ENCODE data around the gene MYO1H. TPM values are rescaled to one million over a fixed set of nuclear protein-coding genes. Genes with fewer than 3 reads are reported as not detected.

Gene MYO1H
- total RNA-seq, 2 experiments from 2014 or later = not detected

DNA sequence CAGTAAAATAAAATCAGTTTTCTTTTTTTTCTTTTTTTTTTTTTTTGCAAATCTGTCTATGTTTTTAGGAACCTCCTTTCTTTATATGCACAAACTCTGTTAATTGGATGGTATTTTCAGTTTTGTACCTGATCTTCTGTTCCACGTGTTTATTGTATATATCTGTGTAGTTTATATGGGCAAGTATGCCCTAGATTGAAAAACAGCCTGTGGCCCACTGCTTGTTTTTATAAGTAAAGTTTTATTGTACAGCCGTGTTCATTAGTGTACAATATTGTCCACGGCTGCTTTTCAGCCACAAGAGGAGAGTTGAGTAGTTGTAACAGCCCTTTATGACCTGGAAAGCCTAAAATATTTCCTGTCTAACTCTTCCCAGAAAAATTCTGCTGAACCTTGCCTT is 18.7 kb upstream of the MYO1H start:
- ChIA-PET CTCF (no interaction called here), POLR2A (no interaction called here)
- no peaks in the 10 kb centered on the region for H3K9me3 Mint-ChIP-seq
- no peaks in the 10 kb centered on the region for H3K36me3 Mint-ChIP-seq (ENCODE audit: low read depth)
- H3K4me3 Mint-ChIP-seq = no peak overlapping the region
- H3K27ac Mint-ChIP-seq = no peak overlapping the region
- peaks cover 22% of the 10 kb centered on the region for H3K27me3 Mint-ChIP-seq
- no peak for DNase-seq
- no peaks in the 10 kb centered on the region for H3K4me1 Mint-ChIP-seq

DNA sequence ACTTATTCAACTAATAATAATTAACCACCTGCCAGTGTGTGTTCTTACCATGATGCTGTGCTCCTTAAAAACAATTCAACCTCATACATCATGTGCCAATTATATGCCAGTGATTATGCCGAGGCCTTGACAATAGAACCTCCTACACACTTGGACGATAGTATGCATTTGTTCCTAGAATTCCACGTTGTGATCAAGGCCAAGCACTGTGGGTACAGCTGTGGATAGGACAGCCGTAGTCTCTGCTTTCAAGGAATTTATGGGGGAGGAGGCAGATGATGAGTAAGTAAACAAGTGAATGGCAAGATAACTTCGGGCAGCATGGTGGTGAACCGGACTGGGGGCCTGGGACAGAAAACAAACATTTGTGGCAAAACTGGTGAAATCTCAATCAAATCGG is 18.0 kb upstream of the MYO1H start:
- Mint-ChIP-seq H3K27ac (no peak overlapping the region), H3K27me3 (peaks cover 18% of the 10 kb centered on the region), H3K36me3 (ENCODE audit: low read depth) (no peaks in the 10 kb centered on the region), H3K4me1 (no peaks in the 10 kb centered on the region), H3K9me3 (no peaks in the 10 kb centered on the region), H3K4me3 (no peak overlapping the region)
- ChIA-PET POLR2A (no interaction called here), CTCF (no interaction called here)
- DNase-seq = no peak

DNA sequence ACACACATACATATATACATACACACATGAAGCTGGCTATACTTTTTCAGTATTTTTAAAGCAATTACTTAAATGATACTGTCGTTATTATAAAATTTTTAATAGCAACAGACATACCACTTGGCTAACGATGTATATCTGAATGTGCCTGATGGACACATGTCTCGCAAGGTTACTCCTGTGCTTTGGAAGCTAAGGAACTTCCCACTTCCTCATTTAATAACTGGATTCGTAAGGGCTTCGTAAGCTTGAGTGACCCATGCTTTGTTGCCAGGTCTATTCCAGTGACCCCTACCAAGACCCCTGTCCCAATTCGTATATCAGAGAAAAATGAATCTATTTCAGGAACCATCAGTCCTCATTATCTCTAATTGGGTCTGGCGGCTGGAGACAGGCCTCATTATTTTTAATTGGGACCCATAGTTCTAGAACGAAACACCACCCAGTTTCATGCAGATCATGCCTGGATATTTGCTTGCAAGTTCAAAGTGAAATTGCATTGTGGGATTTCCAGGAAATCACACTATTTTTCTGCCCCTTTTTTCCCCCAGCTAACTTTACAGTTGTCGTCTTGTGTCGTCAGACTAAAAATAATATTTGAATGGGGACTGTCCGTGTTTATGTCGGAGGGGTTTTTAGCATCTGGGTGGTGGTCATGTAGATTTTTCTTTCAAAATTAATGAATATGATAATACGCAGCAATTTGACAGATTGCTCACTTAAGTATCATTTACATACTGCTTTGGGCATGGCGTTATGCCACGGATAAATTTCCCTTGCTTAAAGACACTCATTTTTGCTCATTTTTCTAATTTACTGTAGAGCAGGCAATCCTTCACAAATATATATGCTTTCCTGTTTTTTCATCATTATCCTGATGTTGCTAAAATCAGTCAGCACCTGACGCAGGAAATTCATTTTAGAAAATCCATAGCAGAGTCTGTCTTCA is 17.1 kb upstream of the MYO1H start:
- no peak for DNase-seq
- ChIA-PET CTCF (no interaction called here), POLR2A (no interaction called here)
- Mint-ChIP-seq H3K9me3 (no peaks in the 10 kb centered on the region), H3K4me3 (no peak overlapping the region), H3K4me1 (no peaks in the 10 kb centered on the region), H3K27ac (no peak overlapping the region), H3K36me3 (ENCODE audit: low read depth) (no peaks in the 10 kb centered on the region), H3K27me3 (peaks cover 16% of the 10 kb centered on the region)

DNA sequence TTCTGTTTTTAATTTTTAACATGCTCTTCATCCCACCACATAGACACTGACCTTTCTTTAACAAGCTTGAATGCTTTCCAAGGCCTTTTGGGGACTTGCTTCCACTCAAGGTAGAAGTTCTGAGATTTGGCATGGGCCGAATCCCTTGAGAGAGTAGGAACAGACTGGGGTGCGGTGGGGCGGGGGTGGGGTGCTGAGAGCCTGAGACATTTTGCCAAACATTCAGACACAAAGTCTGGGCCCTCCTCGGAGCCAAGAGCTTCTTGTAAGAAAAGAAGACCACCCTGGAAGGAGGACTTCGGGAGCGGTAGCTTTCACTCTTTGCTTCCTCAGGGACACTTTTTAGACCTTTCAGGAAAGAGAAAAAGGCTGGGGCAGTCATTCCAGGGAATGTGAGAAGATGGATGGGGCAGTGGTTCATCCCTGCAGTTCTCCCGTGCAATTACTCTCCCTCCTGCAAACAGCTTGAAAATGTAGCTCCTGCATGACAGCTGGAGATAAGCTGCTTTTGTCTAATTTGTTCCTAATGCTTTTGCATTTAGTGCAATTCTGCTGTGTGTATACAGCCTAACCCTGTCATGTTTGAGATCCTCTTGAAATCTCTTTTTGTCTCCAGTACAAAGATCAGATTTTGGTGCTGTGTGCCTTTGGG is 16.3 kb upstream of the MYO1H start:
- POLR2A ChIA-PET = no interaction called here

DNA sequence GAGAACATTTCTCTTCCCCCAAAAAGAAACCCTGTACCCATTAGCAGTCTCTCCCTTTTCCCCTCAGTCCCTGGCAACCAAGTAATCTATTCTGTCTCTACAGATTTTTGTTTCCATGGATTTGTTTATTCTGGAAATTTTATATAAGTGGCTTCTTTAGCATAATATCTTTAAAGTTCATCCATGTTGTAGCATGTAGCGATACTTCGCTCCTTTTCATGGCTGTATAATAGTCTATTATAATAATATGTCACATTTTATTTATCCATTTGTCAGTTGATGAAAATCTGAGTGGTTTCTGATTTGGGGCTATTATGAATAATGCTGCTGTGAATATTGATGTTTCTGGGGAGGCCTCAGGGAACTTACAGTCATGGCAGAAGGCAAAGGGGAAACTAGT is 12.8 kb upstream of the MYO1H start:
- Mint-ChIP-seq H3K9me3 (peaks cover 2% of the 10 kb centered on the region), H3K4me3 (no peak overlapping the region), H3K27me3 (peaks cover 12% of the 10 kb centered on the region), H3K4me1 (no peaks in the 10 kb centered on the region), H3K27ac (no peak overlapping the region), H3K36me3 (ENCODE audit: low read depth) (no peaks in the 10 kb centered on the region)
- CTCF ChIA-PET = no interaction called here
- DNase-seq = no peak
- POLR2A ChIA-PET = no interaction called here

More for the DNA sequence above, 16.3 kb upstream of the MYO1H start:
- DNase-seq = no peak
- CTCF ChIA-PET = no interaction called here
- Mint-ChIP-seq H3K4me1 (no peaks in the 10 kb centered on the region), H3K27me3 (peaks cover 17% of the 10 kb centered on the region), H3K4me3 (no peak overlapping the region), H3K27ac (no peak overlapping the region), H3K36me3 (ENCODE audit: low read depth) (no peaks in the 10 kb centered on the region), H3K9me3 (no peaks in the 10 kb centered on the region)

DNA sequence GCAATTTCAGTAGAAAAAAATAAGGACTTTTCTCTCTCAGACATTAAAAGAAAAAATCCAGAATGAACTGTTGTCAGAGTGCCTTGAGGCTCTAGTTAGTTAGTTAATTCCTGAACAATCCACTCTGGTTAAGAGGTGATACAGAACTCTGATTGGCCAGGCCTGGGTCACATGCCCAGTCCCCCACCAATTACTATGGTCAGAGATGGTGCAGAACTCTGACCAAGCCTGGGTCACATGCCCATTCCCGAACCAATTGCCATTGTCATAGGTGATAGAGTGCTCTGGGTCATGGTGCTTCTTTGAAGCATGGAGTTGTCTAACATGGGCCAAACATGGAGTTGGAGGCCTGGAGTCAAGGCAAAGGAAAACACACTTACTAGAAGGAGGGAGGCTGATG is 11.1 kb upstream of the MYO1H start:
- Mint-ChIP-seq H3K4me3 (no peak overlapping the region), H3K27me3 (peaks cover 12% of the 10 kb centered on the region), H3K27ac (no peak overlapping the region), H3K36me3 (ENCODE audit: low read depth) (no peaks in the 10 kb centered on the region), H3K9me3 (peaks cover 2% of the 10 kb centered on the region), H3K4me1 (no peaks in the 10 kb centered on the region)
- no peak for DNase-seq
- ChIA-PET POLR2A (no interaction called here), CTCF (no interaction called here)

DNA sequence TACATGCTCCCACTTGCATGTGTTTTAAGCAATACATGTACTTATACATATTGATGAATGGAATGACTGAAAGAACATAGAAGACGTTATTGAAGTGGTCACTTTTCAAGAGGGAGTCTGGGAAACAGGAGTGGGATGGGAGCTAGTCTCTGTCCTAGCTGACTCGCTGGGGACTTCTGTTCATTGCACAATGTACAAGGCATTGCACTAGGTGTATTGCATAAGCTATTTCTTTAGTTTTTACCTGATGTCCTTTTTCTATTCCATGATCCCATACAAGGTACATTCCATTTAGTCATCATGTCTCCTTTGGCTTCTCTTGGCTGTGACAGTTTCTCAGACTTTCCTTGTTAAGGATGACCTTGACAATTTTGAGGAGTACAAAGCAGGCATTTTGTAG is 4.0 kb upstream of the MYO1H start:
- CTCF ChIA-PET = no interaction called here
- Mint-ChIP-seq H3K4me3 (no peak overlapping the region), H3K27me3 (peaks cover 22% of the 10 kb centered on the region), H3K9me3 (no peaks in the 10 kb centered on the region), H3K27ac (no peak overlapping the region), H3K4me1 (no peaks in the 10 kb centered on the region), H3K36me3 (ENCODE audit: low read depth) (no peaks in the 10 kb centered on the region)
- POLR2A ChIA-PET = interaction anchor here (0.6 kb wide), 1 partner anchor 22 kb away, joined by 4 read pairs; no protein-coding TSS in a partner anchor
- no peak for DNase-seq

DNA sequence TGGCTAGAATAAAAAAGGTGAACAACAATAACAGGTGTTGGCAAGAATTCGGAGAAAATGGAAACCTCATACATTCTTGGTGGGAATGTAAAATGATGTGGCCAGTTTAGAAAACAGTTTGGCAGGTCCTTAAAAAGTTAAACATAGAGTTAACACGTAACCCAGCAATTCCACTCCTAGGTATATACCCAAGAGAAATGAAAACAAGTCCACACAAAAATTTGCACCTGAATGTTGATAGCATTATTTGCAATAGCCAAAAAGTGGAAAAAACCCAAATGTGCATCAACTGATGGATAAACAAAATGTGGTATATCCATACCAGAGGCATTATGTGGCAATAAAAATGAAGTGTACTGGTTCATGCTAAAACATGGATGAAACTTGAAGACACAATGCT is 2.3 kb upstream of the MYO1H start:
- H3K4me1 Mint-ChIP-seq = no peaks in the 10 kb centered on the region
- H3K27ac Mint-ChIP-seq = no peak overlapping the region
- no peaks in the 10 kb centered on the region for H3K9me3 Mint-ChIP-seq
- H3K36me3 Mint-ChIP-seq (ENCODE audit: low read depth) = no peaks in the 10 kb centered on the region
- DNase-seq = no peak
- H3K27me3 Mint-ChIP-seq = peaks cover 22% of the 10 kb centered on the region
- ChIA-PET CTCF (no interaction called here), POLR2A (no interaction called here)
- no peak overlapping the region for H3K4me3 Mint-ChIP-seq

DNA sequence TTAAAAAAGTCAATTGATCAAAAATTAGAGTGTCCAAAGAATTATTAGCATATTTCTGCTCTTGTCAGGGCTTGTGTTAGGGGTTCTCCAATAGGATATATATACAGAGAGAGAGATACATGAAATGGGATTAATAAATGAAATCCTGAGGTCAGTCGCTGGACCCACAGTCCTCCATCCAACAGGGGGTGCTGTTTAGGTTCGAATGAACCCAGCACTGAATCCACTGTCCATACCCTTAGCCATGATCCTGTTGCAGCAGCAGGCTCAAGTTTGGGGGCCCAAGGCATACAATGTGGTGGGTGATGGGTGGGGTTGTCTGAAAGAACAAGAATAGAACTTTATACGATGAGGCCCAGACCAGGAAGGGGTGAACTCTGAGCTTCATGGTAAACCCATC is 780 bp upstream of the MYO1H start:
- ChIA-PET CTCF (interaction anchor here (0.6 kb wide), 1 partner anchor 314 kb away, joined by 3 read pairs; no protein-coding TSS in a partner anchor), POLR2A (no interaction called here)
- H3K4me3 Mint-ChIP-seq = no peak overlapping the region
- H3K27me3 Mint-ChIP-seq = peaks cover 18% of the 10 kb centered on the region
- no peaks in the 10 kb centered on the region for H3K4me1 Mint-ChIP-seq
- H3K36me3 Mint-ChIP-seq (ENCODE audit: low read depth) = no peaks in the 10 kb centered on the region
- no peak for DNase-seq
- H3K9me3 Mint-ChIP-seq = no peaks in the 10 kb centered on the region
- H3K27ac Mint-ChIP-seq = no peak overlapping the region

DNA sequence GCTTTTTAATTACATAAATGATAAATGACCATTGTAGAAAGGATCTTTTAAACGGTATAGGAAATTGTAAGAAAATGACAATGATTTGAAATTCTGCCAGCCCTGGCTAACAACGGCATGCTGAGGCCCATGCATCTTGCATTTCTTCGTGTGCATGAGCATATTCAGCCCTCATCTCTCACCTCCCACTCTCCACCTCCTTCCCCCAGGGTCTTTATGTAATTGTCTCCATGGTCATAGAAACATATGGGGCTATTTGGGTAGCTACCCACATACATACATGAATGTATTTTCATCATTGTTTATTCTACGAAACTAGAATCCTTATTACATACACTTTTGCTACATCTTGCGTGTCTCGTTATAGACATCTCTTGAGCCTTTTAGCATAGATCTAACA is 4.5 kb downstream of the MYO1H start:
- peaks cover 15% of the 10 kb centered on the region for H3K27me3 Mint-ChIP-seq
- no peak overlapping the region for H3K4me3 Mint-ChIP-seq
- ChIA-PET CTCF (no interaction called here), POLR2A (no interaction called here)
- no peak for DNase-seq
- no peaks in the 10 kb centered on the region for H3K36me3 Mint-ChIP-seq (ENCODE audit: low read depth)
- no peaks in the 10 kb centered on the region for H3K9me3 Mint-ChIP-seq
- H3K27ac Mint-ChIP-seq = no peak overlapping the region
- H3K4me1 Mint-ChIP-seq = no peaks in the 10 kb centered on the region

DNA sequence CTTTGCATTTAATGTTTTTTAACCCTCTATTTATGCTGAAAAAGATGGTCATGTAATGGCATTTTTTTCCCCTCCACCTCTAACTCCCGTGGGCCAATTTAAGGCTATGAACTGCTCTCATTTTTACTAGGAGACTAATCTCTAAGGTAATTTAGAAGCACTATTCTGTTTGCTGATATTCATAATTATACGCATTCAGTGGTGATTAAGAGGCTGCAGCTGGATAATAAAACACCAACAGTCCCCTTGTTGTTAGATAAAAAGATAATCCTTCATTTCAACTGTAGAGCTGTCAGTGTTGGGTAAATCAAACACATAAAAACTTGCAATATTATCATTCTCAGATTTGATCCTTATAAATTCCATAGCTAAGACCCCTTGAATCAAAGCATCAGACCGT is 8.9 kb downstream of the MYO1H start:
- Mint-ChIP-seq H3K27me3 (peaks cover 18% of the 10 kb centered on the region), H3K9me3 (no peaks in the 10 kb centered on the region), H3K4me3 (no peak overlapping the region), H3K4me1 (peaks cover 8% of the 10 kb centered on the region), H3K36me3 (ENCODE audit: low read depth) (no peaks in the 10 kb centered on the region), H3K27ac (no peak overlapping the region)
- DNase-seq = no peak
- POLR2A ChIA-PET = no interaction called here
- CTCF ChIA-PET = no interaction called here

DNA sequence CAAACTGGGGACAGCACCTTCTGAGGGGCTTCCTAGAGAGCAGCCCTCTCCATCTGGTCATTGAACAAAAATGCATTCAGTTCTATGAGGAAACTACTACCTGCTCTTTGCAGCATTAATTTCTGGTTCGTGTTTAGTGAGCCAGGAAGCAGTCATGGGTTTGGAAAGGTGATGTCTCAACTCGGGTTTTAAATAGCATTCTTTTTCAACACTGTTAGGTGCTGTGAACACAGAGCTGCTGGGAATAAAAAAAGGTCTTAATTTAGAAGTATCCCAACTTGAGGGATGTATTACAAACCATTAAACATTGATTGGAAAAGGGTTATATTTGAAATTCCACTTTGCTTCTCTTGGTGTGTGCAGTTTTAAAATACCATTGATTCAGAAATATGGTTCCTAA is 9.3 kb downstream of the MYO1H start:
- Mint-ChIP-seq H3K36me3 (ENCODE audit: low read depth) (no peaks in the 10 kb centered on the region), H3K27me3 (peaks cover 18% of the 10 kb centered on the region), H3K4me1 (peaks cover 8% of the 10 kb centered on the region), H3K4me3 (no peak overlapping the region), H3K27ac (no peak overlapping the region), H3K9me3 (no peaks in the 10 kb centered on the region)
- DNase-seq = no peak
- ChIA-PET CTCF (no interaction called here), POLR2A (no interaction called here)

DNA sequence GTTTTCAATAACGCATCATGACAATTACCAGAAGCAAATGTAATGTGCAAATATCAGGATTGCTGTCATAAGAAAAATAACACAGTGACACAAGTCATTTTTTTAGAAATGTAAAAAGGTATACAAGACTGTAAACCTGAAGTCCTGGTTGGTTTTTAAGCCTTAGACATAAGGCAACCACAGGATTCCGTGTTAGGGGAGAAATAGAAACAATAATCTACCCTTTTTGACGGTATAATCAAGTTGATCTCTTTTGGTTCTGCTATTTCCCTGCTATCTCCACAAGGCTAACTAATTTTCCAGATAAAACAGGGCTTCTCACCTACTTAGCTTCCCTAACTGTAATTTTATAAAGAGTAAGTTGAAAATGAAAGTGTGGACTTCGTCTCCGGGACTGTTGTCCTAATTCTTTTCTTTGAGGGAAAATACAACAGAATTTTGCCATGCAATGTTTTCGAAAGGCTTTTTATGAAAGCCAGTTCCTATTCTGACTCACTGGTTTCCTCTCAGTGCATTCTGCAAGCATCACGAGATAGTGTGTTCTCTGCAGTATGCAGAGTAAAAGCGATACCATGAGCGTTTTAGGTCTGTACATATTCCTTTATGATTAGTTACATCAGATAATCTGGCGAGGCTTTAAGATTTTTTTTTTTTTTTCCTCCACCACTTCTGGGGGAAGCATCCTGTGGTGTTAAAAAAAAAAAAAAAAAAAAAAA is 10.6 kb downstream of the MYO1H start:
- peak; percentile 9 for DNase-seq
- peak overlapping the region; percentile 19 for H3K4me3 Mint-ChIP-seq
- H3K27me3 Mint-ChIP-seq = peaks cover 19% of the 10 kb centered on the region
- no peaks in the 10 kb centered on the region for H3K9me3 Mint-ChIP-seq
- CTCF ChIA-PET = no interaction called here
- H3K36me3 Mint-ChIP-seq (ENCODE audit: low read depth) = no peaks in the 10 kb centered on the region
- H3K4me1 Mint-ChIP-seq = peaks cover 8% of the 10 kb centered on the region
- H3K27ac Mint-ChIP-seq = no peak overlapping the region
- POLR2A ChIA-PET = no interaction called here

All from activated CD4-positive, alpha-beta T cell treated with anti-CD3 and anti-CD28 coated beads, Interleukin-2, amount 10 ng/mL, durations not matched to agents 7 days and 5 days (primary cell).